ENCODE data around the gene FBXL16.

- TF ChIP-seq JUNB (IDR thresholded peaks at IDR 0.05; ENCODE audit: unreplicated experiment) (no peak), EZH2phosphoT487 (IDR thresholded peaks at IDR 0.05; ENCODE audit: unreplicated experiment) (no peak), REST (IDR thresholded peaks at IDR 0.05; ENCODE audit: unreplicated experiment) (no peak), STAT1 (IDR thresholded peaks at IDR 0.05; ENCODE audit: unreplicated experiment) (no peak), EZH2 (IDR thresholded peaks at IDR 0.05; ENCODE audit: low read depth, unreplicated experiment) (no peak), CREB1 (CRISPR knock-in tag; IDR thresholded peaks at IDR 0.05; ENCODE audit: low read depth) (no peak), POLR2AphosphoS5 (IDR thresholded peaks at IDR 0.05; ENCODE audit: low read depth) (no peak), NANOG (IDR thresholded peaks at IDR 0.05; ENCODE audit: borderline replicate concordance) (no peak)
- TF ChIP-seq, protein P1, sequence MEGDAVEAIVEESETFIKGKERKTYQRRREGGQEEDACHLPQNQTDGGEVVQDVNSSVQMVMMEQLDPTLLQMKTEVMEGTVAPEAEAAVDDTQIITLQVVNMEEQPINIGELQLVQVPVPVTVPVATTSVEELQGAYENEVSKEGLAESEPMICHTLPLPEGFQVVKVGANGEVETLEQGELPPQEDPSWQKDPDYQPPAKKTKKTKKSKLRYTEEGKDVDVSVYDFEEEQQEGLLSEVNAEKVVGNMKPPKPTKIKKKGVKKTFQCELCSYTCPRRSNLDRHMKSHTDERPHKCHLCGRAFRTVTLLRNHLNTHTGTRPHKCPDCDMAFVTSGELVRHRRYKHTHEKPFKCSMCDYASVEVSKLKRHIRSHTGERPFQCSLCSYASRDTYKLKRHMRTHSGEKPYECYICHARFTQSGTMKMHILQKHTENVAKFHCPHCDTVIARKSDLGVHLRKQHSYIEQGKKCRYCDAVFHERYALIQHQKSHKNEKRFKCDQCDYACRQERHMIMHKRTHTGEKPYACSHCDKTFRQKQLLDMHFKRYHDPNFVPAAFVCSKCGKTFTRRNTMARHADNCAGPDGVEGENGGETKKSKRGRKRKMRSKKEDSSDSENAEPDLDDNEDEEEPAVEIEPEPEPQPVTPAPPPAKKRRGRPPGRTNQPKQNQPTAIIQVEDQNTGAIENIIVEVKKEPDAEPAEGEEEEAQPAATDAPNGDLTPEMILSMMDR (conservative IDR thresholded peaks at IDR 0.05; ENCODE audit: low read depth in 2 of 2) = peak; percentile 66 to 94
- TF ChIP-seq, protein P2, sequence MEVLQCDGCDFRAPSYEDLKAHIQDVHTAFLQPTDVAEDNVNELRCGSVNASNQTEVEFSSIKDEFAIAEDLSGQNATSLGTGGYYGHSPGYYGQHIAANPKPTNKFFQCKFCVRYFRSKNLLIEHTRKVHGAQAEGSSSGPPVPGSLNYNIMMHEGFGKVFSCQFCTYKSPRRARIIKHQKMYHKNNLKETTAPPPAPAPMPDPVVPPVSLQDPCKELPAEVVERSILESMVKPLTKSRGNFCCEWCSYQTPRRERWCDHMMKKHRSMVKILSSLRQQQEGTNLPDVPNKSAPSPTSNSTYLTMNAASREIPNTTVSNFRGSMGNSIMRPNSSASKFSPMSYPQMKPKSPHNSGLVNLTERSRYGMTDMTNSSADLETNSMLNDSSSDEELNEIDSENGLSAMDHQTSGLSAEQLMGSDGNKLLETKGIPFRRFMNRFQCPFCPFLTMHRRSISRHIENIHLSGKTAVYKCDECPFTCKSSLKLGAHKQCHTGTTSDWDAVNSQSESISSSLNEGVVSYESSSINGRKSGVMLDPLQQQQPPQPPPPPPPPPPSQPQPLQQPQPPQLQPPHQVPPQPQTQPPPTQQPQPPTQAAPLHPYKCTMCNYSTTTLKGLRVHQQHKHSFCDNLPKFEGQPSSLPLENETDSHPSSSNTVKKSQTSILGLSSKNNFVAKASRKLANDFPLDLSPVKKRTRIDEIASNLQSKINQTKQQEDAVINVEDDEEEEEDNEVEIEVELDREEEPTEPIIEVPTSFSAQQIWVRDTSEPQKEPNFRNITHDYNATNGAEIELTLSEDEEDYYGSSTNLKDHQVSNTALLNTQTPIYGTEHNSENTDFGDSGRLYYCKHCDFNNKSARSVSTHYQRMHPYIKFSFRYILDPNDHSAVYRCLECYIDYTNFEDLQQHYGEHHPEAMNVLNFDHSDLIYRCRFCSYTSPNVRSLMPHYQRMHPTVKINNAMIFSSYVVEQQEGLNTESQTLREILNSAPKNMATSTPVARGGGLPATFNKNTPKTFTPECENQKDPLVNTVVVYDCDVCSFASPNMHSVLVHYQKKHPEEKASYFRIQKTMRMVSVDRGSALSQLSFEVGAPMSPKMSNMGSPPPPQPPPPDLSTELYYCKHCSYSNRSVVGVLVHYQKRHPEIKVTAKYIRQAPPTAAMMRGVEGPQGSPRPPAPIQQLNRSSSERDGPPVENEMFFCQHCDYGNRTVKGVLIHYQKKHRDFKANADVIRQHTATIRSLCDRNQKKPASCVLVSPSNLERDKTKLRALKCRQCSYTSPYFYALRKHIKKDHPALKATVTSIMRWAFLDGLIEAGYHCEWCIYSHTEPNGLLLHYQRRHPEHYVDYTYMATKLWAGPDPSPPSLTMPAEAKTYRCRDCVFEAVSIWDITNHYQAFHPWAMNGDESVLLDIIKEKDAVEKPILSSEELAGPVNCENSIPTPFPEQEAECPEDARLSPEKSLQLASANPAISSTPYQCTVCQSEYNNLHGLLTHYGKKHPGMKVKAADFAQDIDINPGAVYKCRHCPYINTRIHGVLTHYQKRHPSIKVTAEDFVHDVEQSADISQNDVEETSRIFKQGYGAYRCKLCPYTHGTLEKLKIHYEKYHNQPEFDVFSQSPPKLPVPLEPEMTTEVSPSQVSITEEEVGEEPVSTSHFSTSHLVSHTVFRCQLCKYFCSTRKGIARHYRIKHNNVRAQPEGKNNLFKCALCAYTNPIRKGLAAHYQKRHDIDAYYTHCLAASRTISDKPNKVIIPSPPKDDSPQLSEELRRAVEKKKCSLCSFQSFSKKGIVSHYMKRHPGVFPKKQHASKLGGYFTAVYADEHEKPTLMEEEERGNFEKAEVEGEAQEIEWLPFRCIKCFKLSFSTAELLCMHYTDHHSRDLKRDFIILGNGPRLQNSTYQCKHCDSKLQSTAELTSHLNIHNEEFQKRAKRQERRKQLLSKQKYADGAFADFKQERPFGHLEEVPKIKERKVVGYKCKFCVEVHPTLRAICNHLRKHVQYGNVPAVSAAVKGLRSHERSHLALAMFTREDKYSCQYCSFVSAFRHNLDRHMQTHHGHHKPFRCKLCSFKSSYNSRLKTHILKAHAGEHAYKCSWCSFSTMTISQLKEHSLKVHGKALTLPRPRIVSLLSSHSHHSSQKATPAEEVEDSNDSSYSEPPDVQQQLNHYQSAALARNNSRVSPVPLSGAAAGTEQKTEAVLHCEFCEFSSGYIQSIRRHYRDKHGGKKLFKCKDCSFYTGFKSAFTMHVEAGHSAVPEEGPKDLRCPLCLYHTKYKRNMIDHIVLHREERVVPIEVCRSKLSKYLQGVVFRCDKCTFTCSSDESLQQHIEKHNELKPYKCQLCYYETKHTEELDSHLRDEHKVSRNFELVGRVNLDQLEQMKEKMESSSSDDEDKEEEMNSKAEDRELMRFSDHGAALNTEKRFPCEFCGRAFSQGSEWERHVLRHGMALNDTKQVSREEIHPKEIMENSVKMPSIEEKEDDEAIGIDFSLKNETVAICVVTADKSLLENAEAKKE (CRISPR knock-in tag; IDR thresholded peaks at IDR 0.05) = no peak
- TF ChIP-seq, protein P3, sequence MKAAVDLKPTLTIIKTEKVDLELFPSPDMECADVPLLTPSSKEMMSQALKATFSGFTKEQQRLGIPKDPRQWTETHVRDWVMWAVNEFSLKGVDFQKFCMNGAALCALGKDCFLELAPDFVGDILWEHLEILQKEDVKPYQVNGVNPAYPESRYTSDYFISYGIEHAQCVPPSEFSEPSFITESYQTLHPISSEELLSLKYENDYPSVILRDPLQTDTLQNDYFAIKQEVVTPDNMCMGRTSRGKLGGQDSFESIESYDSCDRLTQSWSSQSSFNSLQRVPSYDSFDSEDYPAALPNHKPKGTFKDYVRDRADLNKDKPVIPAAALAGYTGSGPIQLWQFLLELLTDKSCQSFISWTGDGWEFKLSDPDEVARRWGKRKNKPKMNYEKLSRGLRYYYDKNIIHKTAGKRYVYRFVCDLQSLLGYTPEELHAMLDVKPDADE (IDR thresholded peaks at IDR 0.05) = no peak
These were observed 6.1 kb upstream of the FBXL16 start for GRCh38 chr16:711548-712320.

All from GM23338 (cell line).